Loucy (cell line): ENCODE measurements around the gene MCF2L.

ENCODE experiments used
- EZH2phosphoT487 ChIP-seq: fragments of 200-600 bp; IDR thresholded peaks from 2 replicates; pipeline ENCODE4 v1.6.1; 2018; ENCODE audit warnings: antibody characterized with exemption, mild to moderate bottlenecking, moderate library complexity, borderline replicate concordance
- TF ChIP-seq, protein P1 (sequence below): fragments of 200-600 bp; sonication (generic); conservative IDR thresholded peaks from 2 replicates; pipeline ENCODE4 v1.5.1; 2014; ENCODE audit warnings: mild to moderate bottlenecking, antibody characterized with exemption, low read length

DNA sequence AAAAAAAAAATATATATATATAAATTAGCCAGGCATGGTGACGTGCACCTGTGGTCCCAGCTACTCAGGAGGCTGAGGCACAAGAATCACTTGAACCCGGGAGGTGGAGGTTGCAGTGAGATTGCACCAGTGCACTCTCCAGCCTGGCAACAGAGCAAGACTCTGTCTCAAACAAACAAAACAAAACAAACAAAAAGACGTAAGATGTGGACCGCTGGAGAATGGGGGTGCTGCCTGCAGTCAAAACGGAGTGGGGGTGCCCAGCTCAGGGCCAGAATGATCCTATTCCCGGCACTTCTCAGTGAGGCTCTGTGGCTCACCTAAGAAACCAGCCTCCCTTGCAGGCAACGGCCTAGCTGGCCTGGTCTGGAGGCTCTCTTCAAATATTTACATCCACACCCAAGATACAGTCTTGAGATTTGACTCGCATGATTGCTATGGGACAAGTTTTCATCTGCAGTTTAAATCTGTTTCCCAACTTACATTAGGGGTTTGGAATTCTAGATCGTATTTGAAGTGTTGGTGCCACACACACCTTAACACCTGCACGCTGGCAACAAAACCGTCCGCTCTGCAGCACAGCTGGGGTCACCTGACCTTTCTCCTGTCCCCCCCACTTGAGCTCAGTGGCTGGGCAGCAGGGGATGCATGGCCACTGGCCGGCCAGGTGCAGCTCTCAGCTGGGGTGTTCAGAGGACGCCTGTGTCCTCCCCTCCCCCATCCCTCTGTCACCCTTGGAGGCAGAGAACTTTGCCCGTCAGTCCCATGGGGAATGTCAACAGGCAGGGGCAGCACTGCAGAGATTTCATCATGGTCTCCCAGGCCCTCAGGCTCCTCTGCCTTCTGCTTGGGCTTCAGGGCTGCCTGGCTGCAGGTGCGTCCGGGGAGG, 136.3 kb downstream of the MCF2L start, which contains the start of gene F7:
- TF ChIP-seq, protein P1, sequence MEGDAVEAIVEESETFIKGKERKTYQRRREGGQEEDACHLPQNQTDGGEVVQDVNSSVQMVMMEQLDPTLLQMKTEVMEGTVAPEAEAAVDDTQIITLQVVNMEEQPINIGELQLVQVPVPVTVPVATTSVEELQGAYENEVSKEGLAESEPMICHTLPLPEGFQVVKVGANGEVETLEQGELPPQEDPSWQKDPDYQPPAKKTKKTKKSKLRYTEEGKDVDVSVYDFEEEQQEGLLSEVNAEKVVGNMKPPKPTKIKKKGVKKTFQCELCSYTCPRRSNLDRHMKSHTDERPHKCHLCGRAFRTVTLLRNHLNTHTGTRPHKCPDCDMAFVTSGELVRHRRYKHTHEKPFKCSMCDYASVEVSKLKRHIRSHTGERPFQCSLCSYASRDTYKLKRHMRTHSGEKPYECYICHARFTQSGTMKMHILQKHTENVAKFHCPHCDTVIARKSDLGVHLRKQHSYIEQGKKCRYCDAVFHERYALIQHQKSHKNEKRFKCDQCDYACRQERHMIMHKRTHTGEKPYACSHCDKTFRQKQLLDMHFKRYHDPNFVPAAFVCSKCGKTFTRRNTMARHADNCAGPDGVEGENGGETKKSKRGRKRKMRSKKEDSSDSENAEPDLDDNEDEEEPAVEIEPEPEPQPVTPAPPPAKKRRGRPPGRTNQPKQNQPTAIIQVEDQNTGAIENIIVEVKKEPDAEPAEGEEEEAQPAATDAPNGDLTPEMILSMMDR: no peak
- TF ChIP-seq EZH2phosphoT487: no peak
